HG03378 (cell line): Measurements from ENCODE around the gene SIK3.

ENCODE experiments used
- ATAC-seq: cut with Tn5 transposase; IDR thresholded peaks from one replicate; pipeline ENCODE4 v1.9.1; 2021; ENCODE audit warnings: mild to moderate bottlenecking, moderate library complexity; ENCODE audit not compliant: unreplicated experiment

SIK3 gene

GRCh38 chr11:117110294-117110950 is 12.2 kb upstream of the SIK3 start:
- no peak for ATAC-seq

GRCh38 chr11:117107701-117108590 is 9.7 kb upstream of the SIK3 start:
- no peak for ATAC-seq

- no peak for ATAC-seq
Measured at GRCh38 chr11:117100556-117100955, 2.3 kb upstream of the SIK3 start.

- no peak for ATAC-seq
Measured at GRCh38 chr11:117099696-117100095, 1.5 kb upstream of the SIK3 start.

- ATAC-seq = no peak
Measured at GRCh38 chr11:117097389-117098268, 599 bp downstream of the SIK3 start.

- ATAC-seq = no peak
Measured at GRCh38 chr11:117097014-117097388, 1.2 kb downstream of the SIK3 start.

- ATAC-seq = peak; percentile 45
Measured at GRCh38 chr11:117096201-117096991, 1.8 kb downstream of the SIK3 start.

GRCh38 chr11:117095284-117096161 is 2.7 kb downstream of the SIK3 start:
- ATAC-seq = no peak

- ATAC-seq = no peak
Measured at GRCh38 chr11:117094776-117095175, 3.5 kb downstream of the SIK3 start.

- no peak for ATAC-seq
Measured at GRCh38 chr11:117092951-117093590, 5.2 kb downstream of the SIK3 start.

GRCh38 chr11:117091753-117092477 is 6.3 kb downstream of the SIK3 start:
- ATAC-seq = no peak

GRCh38 chr11:117090111-117090706 is 8.0 kb downstream of the SIK3 start:
- ATAC-seq = no peak

GRCh38 chr11:117089685-117090084 is 8.5 kb downstream of the SIK3 start:
- no peak for ATAC-seq

- no peak for ATAC-seq
Measured at GRCh38 chr11:117087446-117087845, 10.8 kb downstream of the SIK3 start.

- ATAC-seq = no peak
Measured at GRCh38 chr11:117084992-117085391, 13.2 kb downstream of the SIK3 start.

- ATAC-seq = no peak
Measured at GRCh38 chr11:117083011-117083935, 15.0 kb downstream of the SIK3 start.

- no peak for ATAC-seq
Measured at GRCh38 chr11:117081908-117082307, 16.3 kb downstream of the SIK3 start.
